ENCODE measurements around the gene DHRS12.

GRCh38 chr13:51759240-51759639 is 44.7 kb downstream of the DHRS12 start:
- TF ChIP-seq GATA2 (IDR thresholded peaks at IDR 0.05; ENCODE audit: low read depth, low read length): no peak
- no peak for TF ChIP-seq GATA3 (IDR thresholded peaks at IDR 0.05; ENCODE audit: low read depth, low read length)

All from SH-SY5Y (cell line).